HG02938 (cell line): Measurements from ENCODE around the gene RNASEH2C.
A peak's percentile ranks its signal among the peaks of the same experiment; 100 is the strongest.
"Not testable (repeated sequence)": the region's sequence is repeated elsewhere in the genome, so short reads cannot be mapped to it uniquely, and the experiment has no call there.

Experiments used
- ATAC-seq: cut with Tn5 transposase; IDR thresholded peaks from one replicate; pipeline ENCODE4 v1.9.1; 2021; ENCODE audit warnings: mild to moderate bottlenecking, moderate library complexity; ENCODE audit not compliant: unreplicated experiment

Gene RNASEH2C

DNA sequence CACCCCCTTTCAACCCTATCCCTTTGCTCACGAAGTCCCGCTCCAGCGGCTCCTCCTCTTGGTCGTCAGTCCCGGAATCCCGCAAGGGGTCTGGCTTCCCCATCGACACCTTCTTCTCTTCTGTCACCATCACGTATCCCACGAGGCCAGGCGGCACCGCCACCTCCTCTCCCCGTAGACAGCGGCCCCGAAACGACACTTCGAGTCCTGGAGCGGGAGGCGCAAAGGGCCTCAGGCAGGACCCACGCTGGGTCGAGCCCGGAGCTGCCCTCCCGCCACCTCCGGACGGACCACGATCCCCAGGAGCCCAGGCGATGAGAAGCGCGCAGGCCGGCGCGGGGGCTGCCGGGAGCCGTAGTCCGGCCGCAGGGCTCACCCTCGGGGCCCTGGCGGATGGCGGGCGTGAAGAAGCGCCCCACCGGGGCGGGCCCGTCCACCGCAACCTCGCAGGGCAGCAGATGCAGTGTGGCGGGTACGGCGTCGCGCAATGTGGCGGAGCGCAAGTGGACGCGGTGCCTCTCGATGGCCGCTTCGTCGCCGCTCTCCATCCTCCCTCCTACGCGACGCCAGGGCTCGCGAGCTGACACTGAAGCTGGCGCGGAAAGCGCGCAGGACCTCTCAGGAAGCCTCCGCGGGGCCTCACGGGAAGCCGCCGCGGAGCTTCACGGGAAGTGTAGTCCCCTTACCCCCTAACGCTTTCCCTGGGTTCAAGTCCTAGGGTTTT lies at the start of gene RNASEH2C:
RNASEH2C (minus strand) TSS at position 588 of the 724 bp plus-strand sequence; CDS start at position 548, 40 bp downstream.
- peak; percentile 69 for ATAC-seq

- ATAC-seq = not testable (repeated sequence)
These were observed 47.2 kb upstream of the RNASEH2C start for GRCh38 chr11:65767806-65768205.

DNA sequence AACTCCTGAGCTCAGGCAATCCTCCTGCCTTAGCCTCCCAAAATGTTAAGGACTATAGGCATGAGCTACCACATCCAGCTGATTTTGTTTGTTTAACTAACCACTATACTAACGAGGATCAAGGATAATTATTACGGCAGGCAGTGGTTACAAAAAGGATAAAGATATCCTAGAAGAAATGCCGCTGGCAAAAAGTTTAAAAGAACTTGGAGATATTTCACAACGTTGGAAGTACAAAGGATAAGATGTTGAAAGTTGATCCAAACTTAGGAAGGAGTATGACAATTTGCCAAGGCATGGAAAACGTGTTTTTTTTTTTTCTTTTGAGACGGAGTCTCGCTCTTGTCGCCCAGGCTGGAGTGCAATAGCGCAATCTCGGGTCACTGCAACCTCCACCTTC lies 46.8 kb upstream of the RNASEH2C start:
- no peak for ATAC-seq

DNA sequence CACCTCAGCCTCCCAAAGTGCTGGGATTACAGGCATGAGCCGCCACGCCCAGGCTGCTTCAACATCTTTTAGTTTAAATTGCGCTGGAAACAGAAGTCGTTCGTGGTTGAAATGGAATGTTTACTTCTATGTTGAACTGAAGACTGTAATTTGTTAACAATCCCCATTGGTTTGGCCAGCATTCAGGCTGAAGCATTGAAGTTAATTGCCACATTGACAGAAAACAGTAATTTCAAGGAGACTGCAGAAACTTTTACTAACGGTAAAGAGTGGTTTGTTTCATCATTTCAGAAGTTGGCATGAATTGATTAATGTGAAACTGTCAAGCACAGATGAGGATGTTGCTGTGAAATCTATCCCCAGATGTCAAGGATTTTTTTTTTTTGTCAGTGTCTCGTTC lies 45.9 kb upstream of the RNASEH2C start:
- no peak for ATAC-seq

DNA sequence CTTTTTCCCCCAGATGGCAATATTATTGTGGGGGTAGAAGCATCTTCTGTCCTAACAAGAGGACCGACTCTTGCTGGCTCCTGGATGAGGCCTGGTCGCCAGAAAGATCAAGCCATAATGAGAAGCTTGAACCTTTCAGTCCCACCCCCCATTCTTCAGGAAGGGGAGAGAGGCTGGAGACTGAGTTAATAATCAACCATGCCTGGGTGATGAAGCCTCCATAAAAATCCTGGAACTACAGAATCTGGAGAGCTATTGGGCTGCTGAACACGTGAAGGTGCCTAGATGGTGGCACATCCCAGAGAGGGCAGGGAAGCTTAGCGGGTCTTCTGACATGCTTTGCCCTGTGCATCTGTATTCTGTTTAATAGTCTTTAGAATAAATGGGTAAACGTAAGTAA lies 43.8 kb upstream of the RNASEH2C start:
- no peak for ATAC-seq

GRCh38 chr11:65762816-65763215 lies 42.2 kb upstream of the RNASEH2C start:
- ATAC-seq = not testable (repeated sequence)

DNA sequence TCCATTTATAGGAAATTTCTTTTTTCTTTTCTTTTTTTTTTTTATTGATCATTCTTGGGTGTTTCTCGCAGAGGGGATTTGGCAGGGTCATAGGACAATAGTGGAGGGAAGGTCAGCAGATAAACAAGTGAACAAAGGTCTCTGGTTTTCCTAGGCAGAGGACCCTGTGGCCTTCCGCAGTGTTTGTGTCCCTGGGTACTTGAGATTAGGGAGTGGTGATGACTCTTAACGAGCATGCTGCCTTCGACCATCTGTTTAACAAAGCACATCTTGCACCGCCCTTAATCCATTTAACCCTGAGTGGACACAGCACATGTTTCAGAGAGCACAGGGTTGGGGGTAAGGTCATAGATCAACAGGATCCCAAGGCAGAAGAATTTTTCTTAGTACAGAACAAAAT lies 41.6 kb upstream of the RNASEH2C start:
- not testable (repeated sequence) for ATAC-seq

- no peak for ATAC-seq
These were observed 24.5 kb upstream of the RNASEH2C start for GRCh38 chr11:65745049-65745448.

- no peak for ATAC-seq
These were observed 24.1 kb upstream of the RNASEH2C start for GRCh38 chr11:65744699-65745042.

DNA sequence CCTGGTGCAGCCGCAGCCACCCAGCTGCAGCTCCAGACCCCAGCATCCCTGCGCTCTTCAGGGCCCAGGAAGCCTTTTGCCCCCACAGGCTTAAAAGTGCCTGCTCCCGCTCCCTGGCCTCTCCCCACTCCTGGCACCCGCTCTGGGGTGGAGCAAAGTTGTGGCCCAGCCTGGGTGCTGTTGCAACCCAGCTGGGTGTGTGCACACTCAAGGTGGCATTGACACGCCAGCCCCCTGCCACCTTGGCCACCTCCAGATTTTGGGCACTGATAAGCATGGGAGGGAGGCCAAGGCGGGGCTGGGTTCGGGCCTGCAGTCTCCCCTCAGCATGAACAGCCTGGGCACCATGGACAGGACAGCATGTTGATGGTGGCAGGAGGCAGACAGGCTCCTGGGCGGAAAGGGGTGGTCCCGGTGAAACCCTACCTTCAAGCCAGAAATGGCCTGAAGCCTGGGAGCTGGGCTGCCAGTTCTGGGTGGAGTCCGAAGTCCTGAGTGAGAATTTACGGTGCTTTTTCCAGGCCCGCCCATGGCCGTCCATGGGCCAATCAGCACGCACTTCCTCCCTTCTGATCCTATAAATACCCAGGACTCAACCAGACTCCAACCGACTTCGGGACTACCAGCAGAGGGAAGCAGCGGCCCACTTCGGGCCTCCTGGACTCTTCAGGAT lies 23.6 kb upstream of the RNASEH2C start:
- ATAC-seq = no peak

DNA sequence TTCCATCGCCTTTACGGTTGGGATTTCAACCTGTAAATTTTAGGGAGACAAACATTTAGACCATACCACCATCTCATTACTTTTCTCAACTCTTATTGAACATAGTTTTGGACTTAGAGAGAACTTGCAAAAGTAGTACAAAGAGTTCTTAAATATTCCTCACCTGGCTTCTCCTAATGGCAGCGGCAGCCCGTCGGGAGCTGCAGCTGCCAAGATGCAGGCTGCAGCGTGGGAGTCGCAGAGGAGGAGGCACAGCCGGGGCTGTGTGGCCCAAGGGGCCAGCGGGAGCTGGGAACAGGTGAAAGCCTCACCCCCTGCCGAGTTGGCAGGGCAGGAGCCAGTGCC lies 23.1 kb upstream of the RNASEH2C start:
- ATAC-seq = no peak

GRCh38 chr11:65742353-65742752 lies 21.8 kb upstream of the RNASEH2C start:
- no peak for ATAC-seq

- ATAC-seq = no peak
These were observed 20.6 kb upstream of the RNASEH2C start for GRCh38 chr11:65741185-65741584.

- no peak for ATAC-seq
These were observed 18.4 kb upstream of the RNASEH2C start for GRCh38 chr11:65739022-65739421.

DNA sequence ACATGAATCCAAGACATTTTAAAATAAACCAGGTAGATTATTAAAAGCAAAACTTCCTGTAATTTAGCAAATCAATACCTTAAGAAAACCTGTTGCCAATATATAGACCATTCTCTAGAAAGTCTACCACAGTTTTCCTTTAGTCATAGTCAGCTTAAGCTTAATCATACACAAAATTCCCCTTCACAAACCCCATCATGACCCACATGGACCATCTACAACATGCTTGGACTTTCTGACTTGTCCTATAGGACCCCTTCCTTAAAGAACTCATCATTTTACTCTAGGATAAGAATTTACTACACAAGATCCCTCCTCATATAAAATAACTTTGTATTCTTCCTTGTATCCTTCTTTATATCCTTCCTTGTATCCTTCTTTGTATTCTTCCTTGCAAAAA lies 16.2 kb upstream of the RNASEH2C start:
- no peak for ATAC-seq

DNA sequence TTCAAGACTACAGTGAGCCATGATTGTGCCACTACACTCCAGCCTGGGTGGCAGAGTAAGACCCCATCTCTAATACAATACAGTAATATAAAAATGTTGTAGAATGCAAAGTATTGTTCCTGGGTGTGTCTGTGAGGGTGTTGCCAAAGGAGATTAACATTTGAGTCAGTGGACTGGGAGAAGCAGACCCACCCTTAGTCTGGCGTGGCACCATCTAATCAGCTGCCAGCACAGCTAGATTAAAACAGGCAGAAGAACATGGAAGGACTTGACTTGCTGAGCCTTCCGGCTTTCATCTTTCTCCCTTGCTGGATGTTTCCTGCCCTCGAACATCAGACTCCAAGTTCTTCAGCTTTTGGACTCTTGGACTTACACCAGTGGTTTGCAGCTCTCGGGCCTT lies 14.5 kb upstream of the RNASEH2C start:
- ATAC-seq = not testable (repeated sequence)

DNA sequence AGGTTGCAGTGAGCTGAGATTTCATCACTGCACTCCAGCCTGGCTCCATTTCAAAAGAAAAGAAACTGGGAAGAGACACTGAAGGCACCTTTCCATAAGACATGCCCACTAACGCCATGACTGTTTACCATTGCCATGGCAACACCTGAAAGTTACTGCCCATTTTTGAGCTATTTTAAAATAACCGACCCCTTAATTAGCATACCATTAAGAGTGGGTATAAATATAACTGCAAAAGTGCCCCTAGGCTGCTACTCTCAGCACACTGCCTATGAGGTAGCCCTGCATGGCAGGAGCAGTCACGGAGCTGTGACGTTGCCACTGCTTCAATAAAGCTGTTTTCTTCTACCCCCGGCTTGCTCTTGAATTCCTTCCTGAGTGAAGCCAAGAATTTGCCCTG lies 9.9 kb upstream of the RNASEH2C start:
- no peak for ATAC-seq

GRCh38 chr11:65727865-65728264 lies 7.3 kb upstream of the RNASEH2C start:
- no peak for ATAC-seq

- no peak for ATAC-seq
These were observed 6.1 kb upstream of the RNASEH2C start for GRCh38 chr11:65726660-65727059.

DNA sequence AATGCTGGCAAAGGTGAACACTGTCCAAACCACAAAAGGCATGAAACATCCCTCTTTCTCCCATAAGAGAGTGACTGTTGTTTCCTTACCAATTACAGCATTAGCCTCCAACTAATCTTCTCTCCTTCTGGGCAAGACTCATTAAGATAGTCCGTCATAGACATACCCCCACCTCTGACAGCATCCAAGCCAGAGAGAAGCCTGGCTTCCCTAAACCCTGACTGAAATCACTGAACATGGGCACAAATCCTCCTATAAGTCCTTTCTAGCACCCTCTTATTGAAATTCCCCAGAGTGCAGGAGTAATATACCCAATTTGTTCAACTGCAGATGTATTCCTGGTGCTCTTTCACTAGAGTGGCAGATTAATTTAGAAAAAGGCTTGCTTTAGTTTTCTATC lies 1.7 kb upstream of the RNASEH2C start:
- no peak for ATAC-seq

GRCh38 chr11:65719871-65720210 lies 757 bp downstream of the RNASEH2C start:
- ATAC-seq = peak; percentile 10

DNA sequence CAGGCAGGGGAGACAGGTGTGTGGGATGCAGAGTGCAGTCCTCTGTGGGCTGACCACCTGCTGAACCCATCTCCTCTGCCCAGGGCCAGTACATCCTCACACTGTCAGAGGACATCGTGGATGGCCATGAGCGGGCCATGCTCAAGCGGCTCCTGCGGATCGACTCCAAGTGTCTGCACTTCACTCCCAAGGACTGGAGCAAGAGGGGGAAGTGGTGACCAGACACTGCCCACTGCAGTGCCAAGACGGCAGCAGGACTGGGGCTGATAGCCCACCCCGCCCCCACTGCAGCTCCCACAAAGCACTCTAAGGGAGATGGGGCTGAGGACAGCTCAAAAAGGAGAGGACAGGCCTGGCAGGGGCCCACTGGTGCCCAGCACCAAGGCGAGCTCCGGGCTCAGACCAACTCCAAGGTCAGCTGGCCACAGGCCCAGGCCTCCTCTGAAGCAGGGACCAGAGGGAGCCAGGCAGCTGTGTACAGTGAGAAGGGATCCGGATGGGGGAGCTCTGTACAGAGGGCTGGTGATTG lies 1.6 kb downstream of the RNASEH2C start:
- ATAC-seq = no peak

DNA sequence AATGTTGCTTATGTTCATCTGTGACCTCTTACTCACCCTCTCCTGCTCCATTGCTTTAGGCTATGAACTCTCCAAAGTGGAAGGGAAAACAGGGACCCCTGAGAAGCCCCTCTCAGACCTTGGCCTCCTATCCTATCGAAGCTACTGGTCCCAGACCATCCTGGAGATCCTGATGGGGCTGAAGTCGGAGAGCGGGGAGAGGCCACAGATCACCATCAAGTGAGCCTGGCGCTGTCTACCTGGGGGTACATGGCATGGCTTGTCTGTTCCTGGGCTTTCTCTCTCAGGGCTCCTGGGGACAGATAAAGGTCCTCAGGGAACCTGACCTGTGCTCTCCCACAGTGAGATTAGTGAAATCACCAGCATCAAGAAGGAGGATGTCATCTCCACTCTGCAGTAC lies 2.1 kb downstream of the RNASEH2C start:
- no peak for ATAC-seq
